ENCODE results near the gene SORCS3. TPM values are rescaled to one million over a fixed set of nuclear protein-coding genes. Genes with fewer than 3 reads are reported as not detected.

Gene SORCS3
- total and polyA plus RNA-seq, 10 of the 15 experiments (the other 5 are each of a cell fraction or from before 2014, with no cell fraction given), result 0.01 to 0.04 (median 0.02) TPM; not detected in 7

GRCh38 chr10:104809288-104810090 lies 168.4 kb downstream of the SORCS3 start:
- H3K4me2 ChIP-seq (ENCODE audit: control insufficient read depth, insufficient read depth), result no peak overlapping the region
- 2% methylated on average over 6 of the region's 6 CpGs for WGBS (ENCODE audit: insufficient coverage, insufficient replicate concordance, low lambda C conversion rate, missing lambda C conversion rate)

More at GRCh38 chr10:104809288-104810090, 168.4 kb downstream of the SORCS3 start:
- Histone ChIP-seq H3K9me3 (replicated peaks; ENCODE audit: control insufficient read depth, insufficient read depth, low read length) (peaks cover 2% of the 10 kb centered on the region; the same call in 1 of the 3 replicates), H2AFZ (ENCODE audit: control insufficient read depth, low read depth, low read length) (no peak overlapping the region), H3K36me3 (ENCODE audit: control insufficient read depth in 2 of 2, insufficient read depth in 2 of 2, low read length in 1 of 2) (no peaks in the 10 kb centered on the region), H3K79me2 (ENCODE audit: control insufficient read depth, insufficient read depth, low read length) (no peaks in the 10 kb centered on the region), H3K4me3 (no peak overlapping the region), H3K27ac (ENCODE audit: control insufficient read depth, insufficient read depth) (no peak overlapping the region), H4K20me1 (ENCODE audit: control insufficient read depth, insufficient read depth) (no peaks in the 10 kb centered on the region), H3K9ac (ENCODE audit: control insufficient read depth, insufficient read depth, low read length) (no peak overlapping the region), H3K4me1 (ENCODE audit: control insufficient read depth, insufficient read depth, low read length) (peaks cover 2% of the 10 kb centered on the region), H3K27me3 (replicated peaks in 1 of 2; ENCODE audit: control insufficient read depth in 2 of 2, insufficient read depth in 2 of 2, low read length in 1 of 2) (no peaks in the 10 kb centered on the region)
- ChIA-PET POLR2A (no interaction called here), CTCF (no interaction called here), RAD21 (ENCODE audit: unreplicated experiment) (no interaction called here), SMC1A (ENCODE audit: uncharacterized antibody, unreplicated experiment) (interaction anchor here (1.2 kb wide), 1 partner anchor 82 kb away, joined by 3 read pairs; no protein-coding TSS in a partner anchor)
- TF ChIP-seq E2F4 (IDR thresholded peaks at IDR 0.05; ENCODE audit: low read depth, low read length), result no peak
- peak; percentile 40 for TF ChIP-seq MEF2B (IDR thresholded peaks at IDR 0.05; ENCODE audit: partially characterized antibody, poor library complexity, severe bottlenecking)
- peak; percentile 28; the same call in 1 of the 2 replicates for TF ChIP-seq PKNOX1 (IDR thresholded peaks at IDR 0.05)
- no peak for TF ChIP-seq CREB1 (IDR thresholded peaks at IDR 0.05; ENCODE audit: low read depth)
- TF ChIP-seq, protein P1, sequence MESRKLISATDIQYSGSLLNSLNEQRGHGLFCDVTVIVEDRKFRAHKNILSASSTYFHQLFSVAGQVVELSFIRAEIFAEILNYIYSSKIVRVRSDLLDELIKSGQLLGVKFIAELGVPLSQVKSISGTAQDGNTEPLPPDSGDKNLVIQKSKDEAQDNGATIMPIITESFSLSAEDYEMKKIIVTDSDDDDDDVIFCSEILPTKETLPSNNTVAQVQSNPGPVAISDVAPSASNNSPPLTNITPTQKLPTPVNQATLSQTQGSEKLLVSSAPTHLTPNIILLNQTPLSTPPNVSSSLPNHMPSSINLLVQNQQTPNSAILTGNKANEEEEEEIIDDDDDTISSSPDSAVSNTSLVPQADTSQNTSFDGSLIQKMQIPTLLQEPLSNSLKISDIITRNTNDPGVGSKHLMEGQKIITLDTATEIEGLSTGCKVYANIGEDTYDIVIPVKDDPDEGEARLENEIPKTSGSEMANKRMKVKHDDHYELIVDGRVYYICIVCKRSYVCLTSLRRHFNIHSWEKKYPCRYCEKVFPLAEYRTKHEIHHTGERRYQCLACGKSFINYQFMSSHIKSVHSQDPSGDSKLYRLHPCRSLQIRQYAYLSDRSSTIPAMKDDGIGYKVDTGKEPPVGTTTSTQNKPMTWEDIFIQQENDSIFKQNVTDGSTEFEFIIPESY (IDR thresholded peaks at IDR 0.05), result no peak
- TF ChIP-seq RUNX3 (IDR thresholded peaks at IDR 0.05; ENCODE audit: low read length), result peak; percentile 17
- TF ChIP-seq MYB (IDR thresholded peaks at IDR 0.05; ENCODE audit: borderline replicate concordance, low read depth, low read length), result no peak
- TF ChIP-seq POU2F2 (IDR thresholded peaks at IDR 0.05; ENCODE audit: borderline replicate concordance, low read depth, low read length), result no peak
- TF ChIP-seq ATF7 (IDR thresholded peaks at IDR 0.05; ENCODE audit: low read depth), result peak; percentile 25; the same call in 1 of the 2 replicates
- TF ChIP-seq MTA2 (IDR thresholded peaks at IDR 0.05; ENCODE audit: low read depth), result 0 out of 2 replicates have a peak, but pooled peaks have one; percentile 17
- TF ChIP-seq, protein P2, sequence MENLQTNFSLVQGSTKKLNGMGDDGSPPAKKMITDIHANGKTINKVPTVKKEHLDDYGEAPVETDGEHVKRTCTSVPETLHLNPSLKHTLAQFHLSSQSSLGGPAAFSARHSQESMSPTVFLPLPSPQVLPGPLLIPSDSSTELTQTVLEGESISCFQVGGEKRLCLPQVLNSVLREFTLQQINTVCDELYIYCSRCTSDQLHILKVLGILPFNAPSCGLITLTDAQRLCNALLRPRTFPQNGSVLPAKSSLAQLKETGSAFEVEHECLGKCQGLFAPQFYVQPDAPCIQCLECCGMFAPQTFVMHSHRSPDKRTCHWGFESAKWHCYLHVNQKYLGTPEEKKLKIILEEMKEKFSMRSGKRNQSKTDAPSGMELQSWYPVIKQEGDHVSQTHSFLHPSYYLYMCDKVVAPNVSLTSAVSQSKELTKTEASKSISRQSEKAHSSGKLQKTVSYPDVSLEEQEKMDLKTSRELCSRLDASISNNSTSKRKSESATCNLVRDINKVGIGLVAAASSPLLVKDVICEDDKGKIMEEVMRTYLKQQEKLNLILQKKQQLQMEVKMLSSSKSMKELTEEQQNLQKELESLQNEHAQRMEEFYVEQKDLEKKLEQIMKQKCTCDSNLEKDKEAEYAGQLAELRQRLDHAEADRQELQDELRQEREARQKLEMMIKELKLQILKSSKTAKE (IDR thresholded peaks at IDR 0.05; ENCODE audit: low read depth, poor library complexity, severe bottlenecking), result peak; percentile 43
- TF ChIP-seq IKZF2 (IDR thresholded peaks at IDR 0.05), result peak; percentile 30 to 45; a peak in 2 of 4 replicates
- intact Hi-C loops (cut with micrococcal nuclease; ENCODE audit: unreplicated experiment), result loop anchor here (1.0 to 2.0 kb wide), 2 partner anchors 84 to 119 kb away; no protein-coding TSS in a partner anchor
- in situ Hi-C loops (cut with MboI), result no loop called here
- FAIRE-seq, result no peak
- BruUV-seq (replicated peaks), result no TSS peak
- DNase-seq (ENCODE audit: low read depth, low spot score), result no peak
- peak; percentile 88 for ATAC-seq

Data from GM12878 (cell line).